Stimulated activated CD8-positive, alpha-beta memory T cell treated with anti-CD3 and anti-CD28 coated beads, Interleukin-2, amount 100 ng/mL, for 1 hour (primary cell): ENCODE data around the gene SLC24A3.

ENCODE experiments used
- DNase-seq, 2 donors: peaks; one replicate each; pipeline ENCODE4 v3.0.0-alpha.2; 2020; ENCODE audit warnings: low read depth in 2 of 2

SLC24A3 gene

DNA sequence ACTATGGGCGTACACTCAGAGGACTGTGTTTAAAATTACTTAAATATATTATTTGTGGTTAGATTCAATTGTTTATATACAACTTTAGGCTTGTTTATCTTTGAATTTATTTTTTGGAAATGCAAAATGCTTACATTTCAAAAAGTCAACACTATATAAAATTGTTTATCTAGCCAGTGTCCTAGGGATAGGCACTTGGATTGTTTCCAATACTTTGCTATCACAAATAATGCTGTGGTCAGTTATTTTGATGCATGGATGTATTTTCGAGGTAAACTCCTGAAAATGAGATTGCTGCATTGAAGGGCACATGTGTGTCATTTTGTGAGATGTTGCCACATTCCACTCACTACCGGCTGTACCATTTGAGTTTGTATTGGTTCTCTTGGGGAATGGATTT lies 213.9 kb downstream of the SLC24A3 start:
- DNase-seq, result no peak

DNA sequence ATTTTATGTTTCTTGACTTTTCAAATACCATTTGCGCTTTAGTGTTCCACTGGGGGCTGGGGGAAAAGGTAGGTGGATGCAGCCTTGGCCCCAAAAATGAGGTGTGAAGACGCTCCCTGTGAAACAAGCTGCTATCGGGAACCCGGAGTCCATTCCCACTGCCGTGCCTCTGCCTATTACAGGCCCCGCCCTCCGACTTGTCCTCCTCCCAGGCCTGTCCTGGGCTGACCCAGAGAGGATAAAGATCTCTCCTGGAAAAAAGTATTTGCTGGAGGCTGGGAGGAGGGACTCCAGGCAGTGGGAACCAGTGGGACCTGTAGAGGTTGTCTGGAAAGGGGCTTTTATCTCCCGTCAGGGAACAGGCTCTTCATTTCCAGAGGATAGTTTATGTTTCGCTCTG lies 215.0 kb downstream of the SLC24A3 start:
- DNase-seq, result no peak

DNA sequence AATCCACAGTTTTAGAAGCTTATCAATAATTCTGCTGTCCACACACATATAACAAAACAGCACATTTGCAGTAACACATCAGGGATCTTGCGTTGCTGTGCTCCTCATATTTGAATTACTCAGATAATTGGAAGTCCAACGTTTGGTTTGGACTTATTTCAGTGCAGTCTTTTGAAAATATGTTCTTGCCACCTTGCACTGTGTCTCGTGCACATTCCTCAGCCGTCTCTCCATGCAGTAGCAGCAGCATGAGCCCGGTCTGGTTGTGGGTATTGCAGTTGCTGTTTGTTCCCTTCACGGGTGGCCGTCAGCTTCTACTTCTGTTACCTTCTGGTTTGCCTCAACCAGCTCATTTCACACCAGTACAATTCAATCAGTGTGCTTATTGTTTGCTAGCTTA lies 215.5 kb downstream of the SLC24A3 start:
- no peak for DNase-seq

DNA sequence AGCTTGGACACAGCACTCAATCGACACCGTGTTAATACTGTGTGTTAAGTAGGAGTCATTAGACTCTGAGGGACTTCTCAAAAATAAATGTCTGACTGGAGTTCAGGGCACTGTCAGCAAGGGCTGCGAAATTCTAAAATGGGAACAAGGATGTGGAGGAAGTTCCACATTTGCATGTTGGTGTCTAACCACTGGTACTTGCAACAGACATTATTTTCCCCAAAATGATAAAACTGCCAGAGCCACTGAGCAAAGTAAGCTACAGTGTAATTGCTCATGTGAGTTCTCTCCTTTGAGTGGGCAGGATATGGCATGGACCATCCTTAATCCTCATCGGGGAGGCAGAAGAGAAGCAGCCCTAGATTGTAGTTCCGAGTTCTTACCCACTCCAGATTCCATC lies 215.9 kb downstream of the SLC24A3 start:
- no peak for DNase-seq

DNA sequence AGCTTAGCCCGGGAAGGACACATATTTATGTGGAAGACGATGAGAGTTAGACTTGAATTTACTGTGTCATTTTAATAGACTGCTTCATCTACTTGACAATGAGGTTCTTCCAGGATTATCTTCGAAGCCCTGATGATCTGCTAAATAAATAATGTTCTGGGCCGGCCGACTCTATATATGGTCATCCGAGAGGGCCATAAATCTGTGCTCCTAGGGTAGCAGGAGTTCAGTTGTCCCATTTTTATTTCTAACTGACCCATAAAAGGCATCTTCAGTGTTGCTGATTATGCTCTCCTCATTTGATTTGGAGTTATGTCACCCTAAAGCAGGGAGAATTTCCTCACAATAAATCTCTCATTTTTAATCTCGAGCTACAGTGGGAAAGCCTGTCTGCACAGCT lies 217.1 kb downstream of the SLC24A3 start:
- no peak for DNase-seq

DNA sequence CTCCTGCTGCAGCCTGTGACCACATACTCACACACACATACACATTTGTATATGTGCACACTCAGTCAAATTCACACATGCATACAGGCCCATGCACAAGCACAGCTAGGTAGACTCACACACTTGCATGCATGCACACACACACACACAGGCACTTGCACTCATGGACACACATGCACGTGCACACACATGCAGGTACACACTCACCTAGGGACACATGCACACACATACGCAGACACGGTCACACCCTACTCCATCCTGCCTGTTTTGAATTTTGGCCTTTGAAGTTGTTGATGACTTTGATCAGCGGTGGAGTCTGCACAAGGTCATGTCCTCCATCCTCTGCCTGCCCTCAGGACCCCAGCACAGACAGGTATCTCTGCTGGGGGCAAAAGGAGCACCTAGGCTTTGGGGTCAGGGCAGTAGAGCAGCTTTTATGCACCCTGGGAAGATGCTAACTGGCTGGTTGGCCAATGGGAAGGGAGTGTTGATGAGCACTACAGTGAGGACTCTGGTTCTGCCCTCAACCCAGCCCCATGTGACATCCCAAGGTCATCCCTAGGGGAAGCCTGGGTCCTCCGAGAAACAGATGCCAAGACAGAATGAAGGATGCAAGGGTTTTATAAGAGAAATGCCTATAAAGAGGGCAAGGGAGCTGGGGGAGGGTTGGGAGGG lies 218.3 kb downstream of the SLC24A3 start:
- DNase-seq, result no peak

DNA sequence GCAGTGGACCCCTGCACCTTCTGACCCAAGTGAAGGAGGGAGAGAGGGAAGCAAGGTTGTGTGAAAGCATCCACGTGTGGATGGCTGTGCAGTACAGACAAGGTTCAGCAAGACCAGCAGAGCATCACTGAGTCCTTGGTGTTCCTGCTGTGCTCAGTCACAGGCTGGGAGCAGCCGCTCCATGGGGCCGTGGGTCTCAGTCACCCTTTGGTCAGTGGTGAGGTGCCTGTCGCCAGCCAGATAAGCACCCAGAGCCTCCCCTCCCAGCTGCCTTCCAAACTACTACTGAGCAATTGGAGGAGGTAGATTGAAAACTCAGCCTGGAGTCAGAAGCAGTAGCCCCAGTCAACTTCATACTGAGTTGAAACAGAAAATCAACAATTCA lies 218.9 kb downstream of the SLC24A3 start:
- DNase-seq, result no peak

DNA sequence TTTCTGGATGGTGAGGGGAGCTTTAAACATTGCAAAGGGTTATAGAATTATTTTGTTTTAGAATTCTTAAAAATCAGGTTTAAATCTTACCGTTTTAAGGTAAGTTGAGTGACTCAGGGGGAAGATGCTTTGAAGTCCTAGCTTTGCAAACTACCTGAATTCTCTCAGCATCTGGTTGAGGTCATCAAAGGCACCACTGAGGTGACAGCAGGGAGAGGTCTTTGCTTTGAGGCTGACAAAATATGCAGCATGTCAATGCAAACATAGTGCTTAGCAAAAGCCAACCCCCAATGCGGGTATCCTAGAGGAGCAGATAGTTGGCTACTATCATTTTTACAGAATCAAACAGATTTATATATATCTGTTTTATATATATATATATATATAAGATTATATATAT lies 219.5 kb downstream of the SLC24A3 start:
- no peak for DNase-seq

DNA sequence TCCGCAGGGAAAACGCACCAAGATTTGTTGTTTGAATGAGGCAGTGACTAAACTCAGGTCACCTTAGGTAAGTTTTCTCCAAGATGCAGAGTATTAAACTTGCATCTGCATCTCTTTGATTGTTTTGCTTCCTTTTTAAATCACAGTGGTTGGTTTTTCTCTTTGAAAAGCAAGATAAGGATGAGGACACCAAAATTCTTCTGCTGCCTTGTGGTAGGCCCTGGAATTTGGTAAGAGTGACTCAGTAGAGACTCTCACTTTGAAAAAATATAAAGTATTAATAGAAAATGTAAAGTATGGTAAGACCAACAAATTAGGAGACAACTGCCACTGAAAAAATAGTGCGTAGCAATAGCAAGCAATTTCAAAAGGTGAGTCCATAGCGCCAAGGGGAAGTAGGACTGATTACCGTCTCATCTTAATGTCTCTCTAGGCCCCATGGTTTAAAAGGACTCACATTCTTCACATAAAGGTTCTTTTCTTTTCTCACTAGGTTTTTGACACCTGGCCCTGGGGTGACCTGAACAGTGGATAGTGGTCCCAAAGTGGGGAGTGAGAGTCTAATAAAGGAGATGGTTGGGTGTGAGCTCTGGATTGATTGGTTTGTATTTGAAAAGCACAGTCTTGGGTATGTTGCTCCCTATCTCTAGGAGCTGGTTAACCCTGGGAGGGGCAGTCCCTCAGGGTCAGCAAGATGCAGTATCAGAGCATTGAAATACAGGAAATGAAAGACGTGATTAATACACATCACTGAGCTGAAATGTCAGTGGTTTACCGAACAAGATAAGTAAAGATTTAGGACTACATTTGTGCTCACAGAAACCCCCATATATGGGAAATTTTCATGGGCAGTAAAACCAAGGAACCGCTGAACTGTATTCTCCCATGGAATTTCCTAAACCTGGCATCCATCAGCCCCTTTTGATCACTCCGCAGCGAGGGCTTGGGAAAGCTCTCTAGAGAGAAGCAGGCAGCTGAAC lies 221.2 kb downstream of the SLC24A3 start:
- no peak for DNase-seq

DNA sequence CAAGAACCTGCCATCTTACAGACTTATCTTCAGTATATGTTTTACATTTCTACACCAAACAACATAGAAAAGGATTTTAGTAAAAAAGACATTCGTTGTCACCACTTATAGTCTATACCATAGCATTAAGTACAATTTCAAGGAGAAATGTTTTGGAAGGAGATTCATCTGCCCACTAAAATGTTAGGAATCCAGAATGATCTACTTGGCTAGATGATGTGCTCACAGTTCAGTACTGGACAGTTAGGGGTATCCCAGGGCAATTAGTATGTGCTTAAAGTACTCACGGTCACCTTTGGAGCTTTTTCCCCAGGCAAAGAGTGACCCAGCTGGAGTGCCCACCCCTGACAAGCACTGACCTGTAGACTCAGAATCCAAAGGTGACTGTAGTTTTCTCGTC lies 222.9 kb downstream of the SLC24A3 start:
- no peak for DNase-seq

DNA sequence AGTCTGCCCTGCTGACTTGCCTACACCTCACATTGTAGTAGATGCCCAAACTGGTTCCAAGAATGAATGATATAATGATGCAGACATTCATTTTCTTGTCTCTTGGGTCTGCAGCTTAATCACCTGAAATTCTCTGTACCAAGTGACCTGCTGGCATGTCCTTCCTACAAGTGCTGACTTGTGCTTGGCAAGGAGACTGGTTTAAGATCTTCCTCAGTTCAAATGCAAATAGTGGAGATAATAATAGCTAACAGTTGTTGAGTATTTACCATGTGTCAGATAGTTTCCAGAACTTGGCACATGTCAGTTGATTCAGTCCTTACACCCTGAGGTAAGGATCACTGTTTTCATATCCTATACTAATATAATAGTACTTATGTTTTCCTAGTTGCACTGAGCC lies 223.4 kb downstream of the SLC24A3 start:
- no peak for DNase-seq

DNA sequence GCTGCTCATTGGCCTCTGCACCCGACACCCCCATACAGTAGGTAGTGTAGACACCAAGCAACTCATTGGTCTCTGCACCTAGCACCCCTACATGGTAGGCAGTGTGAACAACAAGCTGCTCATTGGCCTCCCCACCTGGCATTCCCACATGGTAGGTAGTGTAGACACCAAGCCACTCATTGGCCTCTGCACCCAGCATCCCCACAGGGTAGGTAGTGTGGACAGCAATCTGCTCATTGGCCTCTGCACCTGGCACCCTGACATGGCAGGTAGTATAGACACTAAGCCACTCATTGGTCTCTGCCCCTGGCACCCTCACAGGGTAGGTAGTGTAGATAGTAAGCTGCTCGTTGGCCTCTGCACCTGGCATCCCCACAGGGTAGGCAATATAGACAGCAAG lies 226.0 kb downstream of the SLC24A3 start:
- DNase-seq, result no peak

DNA sequence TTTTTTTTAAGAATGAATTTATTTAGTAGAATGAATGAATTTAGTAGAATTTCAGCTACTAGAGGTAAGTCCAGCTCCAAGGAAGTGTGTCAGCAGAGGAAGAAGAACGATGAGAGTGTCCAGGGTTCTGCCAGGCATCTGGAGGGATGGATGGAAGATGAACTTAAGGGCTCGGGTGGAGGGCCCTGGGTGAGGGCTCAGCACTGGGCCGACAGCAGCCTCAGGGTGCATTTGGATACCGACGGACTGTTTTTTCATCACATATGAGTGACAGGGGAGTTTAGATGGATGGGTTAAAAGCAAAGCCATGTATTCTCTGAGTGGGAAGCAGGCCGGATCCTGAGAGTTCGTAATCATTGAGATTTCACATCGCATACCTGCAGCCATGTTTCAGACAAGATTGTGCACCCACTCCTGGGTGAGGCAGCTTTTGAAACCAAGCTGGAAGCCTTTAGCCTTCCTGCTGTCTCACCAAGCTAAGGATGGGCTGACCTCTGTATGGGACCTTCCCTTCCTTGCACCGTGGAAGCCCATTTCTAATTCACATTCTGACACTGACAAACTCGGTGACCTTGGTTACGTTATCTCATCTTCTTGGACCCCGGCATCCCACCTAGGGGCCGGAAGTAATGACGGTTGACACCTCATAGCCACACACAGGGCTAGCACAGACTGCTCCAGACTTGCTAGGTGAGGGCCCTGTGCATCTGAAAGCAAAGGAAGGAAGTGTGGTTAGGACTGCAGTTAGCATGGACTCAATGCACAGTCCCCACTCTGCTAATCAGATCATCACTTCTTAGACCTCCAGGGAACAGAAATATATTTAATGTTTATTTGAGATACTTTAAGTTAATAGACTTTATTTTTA lies 228.5 kb downstream of the SLC24A3 start:
- peak in 1 of 2 donors; percentile 3 for DNase-seq

DNA sequence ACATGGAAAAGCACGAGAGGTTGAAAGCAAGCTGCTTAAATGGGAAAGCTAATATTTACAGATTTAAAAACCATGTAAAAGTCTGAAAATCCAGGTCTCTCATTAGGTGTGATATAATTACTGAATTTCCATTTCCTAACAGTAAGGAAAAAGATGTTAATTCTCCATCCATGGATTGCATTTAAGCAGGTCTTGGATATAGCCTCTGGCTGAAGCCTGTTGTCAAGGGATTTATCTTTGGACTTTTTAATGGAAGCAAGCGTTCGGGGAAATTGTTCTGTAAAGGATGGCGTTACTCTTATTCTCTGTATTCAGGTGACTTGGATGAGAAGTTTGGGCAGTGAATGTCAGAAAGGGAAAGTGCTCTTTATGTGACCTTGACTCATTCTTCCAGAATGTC lies 233.8 kb downstream of the SLC24A3 start:
- no peak for DNase-seq

DNA sequence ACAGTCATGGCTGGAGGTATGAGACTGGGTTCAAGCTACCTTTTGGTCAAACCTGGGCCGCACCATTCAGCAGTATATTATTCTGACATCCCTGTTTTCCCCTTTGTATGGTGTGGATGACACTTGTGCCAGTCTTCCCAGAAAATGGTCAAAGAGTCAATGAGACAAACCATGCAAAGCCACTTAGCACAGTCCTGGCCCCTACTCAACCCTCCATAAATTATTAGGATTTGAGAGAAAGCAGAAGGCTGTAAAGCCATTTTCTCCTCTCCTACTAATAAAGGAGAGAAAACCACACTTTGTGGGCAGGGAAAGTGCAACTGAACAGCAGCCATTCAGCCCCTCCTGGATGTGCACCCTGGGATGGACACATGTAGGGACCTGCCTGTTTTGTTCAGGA lies 236.2 kb downstream of the SLC24A3 start:
- no peak for DNase-seq

DNA sequence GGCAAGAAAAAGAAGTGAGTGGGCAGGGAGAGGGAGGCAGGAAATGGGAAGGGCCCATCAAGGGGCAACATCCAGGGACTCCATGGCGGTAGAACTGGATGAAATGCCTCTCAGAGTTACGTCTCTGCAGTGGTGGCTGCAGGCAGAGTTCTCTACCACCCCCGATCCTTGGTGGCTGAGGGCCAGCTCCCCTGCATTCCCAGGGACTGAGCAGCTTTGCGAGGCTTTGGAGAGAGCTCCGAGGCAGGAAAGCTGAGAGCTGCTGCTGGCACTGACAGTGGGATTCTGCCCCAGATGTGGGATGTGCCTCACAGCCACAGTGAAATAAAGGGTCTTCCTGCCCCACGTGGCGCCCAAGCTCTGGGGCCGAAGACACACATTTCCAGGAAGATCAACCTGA lies 236.6 kb downstream of the SLC24A3 start:
- no peak for DNase-seq

DNA sequence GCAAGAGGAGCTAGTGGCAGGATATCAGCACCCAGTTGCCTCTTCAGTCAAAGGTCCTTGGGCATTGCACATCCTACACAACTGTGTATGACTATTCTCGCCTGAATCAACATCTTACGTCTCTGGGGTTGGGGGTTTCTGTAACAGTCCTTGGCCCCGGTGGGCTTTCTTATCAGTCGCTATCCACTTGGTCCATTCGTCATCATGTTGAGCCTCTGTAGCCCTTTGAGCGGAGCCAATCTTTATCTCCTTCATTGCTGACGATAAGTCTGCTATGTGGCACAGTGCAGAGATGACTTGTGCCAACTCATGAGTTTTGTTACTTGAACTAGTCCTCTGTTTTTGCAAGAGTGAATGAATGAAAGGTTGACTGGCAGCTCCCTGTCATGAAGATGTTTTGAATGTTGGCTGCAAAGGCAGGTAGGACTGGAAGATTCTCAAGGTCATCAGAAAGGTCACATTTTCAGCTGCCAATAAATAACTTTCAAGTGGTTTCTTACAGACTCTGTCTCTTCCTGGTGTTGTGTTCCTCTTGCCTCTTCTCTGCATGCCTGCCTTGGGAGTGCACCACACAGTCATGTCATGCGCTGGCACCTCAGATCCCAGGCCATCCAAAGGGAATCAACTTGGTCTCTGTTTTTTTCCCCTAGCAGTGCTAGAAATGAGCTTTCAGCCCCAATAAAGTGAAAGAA lies 238.9 kb downstream of the SLC24A3 start:
- DNase-seq, result no peak

DNA sequence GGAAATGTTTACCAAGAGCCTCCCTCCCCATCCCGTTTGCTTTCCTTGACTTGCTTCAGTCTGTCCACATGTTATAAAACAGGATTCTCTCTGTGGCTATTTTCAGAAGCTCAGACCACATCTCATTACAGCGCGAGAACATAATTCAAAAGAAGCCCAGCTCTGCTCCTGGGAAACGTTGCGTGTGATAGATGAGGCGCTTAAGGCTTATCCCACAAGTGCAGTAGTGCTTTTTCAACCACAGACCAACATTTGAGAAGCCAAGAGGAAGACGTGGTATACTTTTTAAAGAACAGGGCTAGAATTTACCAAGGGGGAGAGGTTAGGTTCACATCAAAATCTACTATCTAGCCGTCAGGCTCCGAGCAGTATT lies 239.5 kb downstream of the SLC24A3 start:
- no peak for DNase-seq

DNA sequence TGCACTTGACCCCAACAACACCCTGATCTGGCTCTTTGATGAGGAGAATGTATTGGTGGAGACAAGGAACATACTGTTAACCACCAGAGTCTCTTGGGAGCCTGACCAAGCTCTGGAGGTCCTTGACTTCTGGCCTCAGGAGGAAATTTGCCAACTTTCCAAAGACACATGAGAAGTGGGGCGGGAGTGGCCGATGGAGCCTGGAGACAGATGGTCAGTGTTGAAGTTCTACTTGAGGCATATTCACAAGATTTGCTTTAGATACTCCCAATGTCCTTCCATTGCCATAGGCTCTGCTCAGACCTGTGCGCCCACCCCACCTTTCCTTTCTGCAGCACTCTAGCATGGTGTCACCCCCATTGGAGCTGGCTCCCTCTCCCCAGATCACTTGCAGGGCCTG lies 241.0 kb downstream of the SLC24A3 start:
- DNase-seq, result no peak

DNA sequence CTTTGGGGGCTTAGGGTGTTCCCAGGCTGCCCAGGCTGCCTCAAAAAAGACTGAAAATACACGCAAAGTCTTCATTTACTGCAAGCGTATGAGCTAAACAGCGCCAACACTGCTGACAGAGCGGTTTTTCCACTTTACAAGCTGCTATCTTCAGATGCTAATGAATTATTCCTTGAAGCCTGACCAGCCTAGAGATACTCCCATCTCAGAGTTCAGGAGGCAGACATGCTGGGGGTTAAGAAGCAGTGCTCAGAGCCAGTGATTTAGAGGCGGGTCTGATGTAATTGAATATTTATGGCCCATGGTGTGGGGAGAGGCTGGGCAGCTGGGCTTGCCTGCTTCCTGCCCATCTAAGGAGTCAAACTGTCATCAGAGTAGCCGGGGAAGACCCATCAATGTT lies 241.4 kb downstream of the SLC24A3 start:
- no peak for DNase-seq

DNA sequence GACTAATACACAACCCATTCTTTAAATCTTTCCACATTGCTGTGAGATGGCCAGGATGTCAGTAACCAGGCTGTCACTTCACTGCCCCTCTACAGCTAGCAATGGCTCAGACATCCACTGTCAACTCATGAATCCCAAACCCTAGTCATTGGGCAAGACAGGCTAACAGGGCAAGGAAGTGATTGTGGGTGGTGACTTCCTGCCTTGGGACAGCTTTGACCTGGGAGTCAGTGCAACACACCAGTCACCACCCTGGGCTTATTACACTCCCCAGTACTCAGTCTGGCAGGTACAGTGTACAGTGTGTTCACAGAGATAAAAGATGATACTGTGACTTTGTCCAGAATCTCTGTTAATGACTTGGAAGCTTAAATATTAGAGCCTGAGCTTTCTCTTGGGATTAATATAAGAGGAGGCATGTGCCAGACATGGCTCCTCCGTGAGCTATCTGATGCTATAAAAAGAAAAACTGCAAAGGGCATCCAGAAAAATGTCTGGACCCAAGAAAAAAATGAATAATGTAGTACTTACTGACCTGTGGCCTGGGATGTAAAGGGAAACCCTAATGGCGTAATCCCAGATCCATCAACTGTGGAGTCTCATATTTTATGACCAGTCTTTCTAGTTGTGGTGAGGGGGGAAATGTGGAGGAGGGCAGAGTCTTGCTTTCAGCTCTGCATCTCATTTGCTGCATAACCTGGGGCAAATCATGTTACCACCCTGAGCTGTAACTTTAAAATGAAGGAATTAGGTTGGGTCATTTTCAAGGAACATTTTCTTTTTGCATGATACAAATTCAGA lies 244.4 kb downstream of the SLC24A3 start:
- no peak for DNase-seq
